H9 (cell line): ENCODE measurements around the gene ACSM3. TPM values are rescaled to one million over a fixed set of nuclear protein-coding genes. Genes with fewer than 3 reads are reported as not detected.

Experiments
- DNase-seq: peaks from one replicate; pipeline ENCODE4 v3.0.0-alpha.2; 2017
- H2AFZ ChIP-seq: one replicate; pipeline ENCODE4 v1.6.1; 2013; ENCODE audit warnings: mild to moderate bottlenecking, low read length, control low read depth, moderate library complexity
- H2AK5ac ChIP-seq: 2 replicates; pipeline ENCODE4 v1.6.1; 2013; ENCODE audit warnings: low read length, control low read depth, mixed read lengths; ENCODE audit not compliant: insufficient read length
- H2BK120ac ChIP-seq: one replicate; pipeline ENCODE4 v1.6.1; 2013; ENCODE audit warnings: low read depth, mild to moderate bottlenecking, low read length, control low read depth, inconsistent platforms; ENCODE audit not compliant: poor library complexity, severe bottlenecking
- H2BK12ac ChIP-seq: 2 replicates; pipeline ENCODE4 v1.6.1; 2013; ENCODE audit warnings: low read length, control low read depth, mixed read lengths, low read depth; ENCODE audit not compliant: insufficient read length
- H2BK15ac ChIP-seq: 2 replicates; pipeline ENCODE4 v1.6.1; 2013; ENCODE audit warnings: low read depth, low read length, control low read depth
- H2BK20ac ChIP-seq: one replicate; pipeline ENCODE4 v1.6.1; 2013; ENCODE audit warnings: low read depth, mild to moderate bottlenecking, low read length, control low read depth, inconsistent platforms; ENCODE audit not compliant: poor library complexity, severe bottlenecking
- H2BK5ac ChIP-seq: 2 replicates; pipeline ENCODE4 v1.6.1; 2013; ENCODE audit warnings: low read length, control low read depth, mixed read lengths; ENCODE audit not compliant: insufficient read length
- H3K14ac ChIP-seq: 2 replicates; pipeline ENCODE4 v1.6.1; 2013; ENCODE audit warnings: low read length, control low read depth; ENCODE audit not compliant: insufficient read depth
- H3K18ac ChIP-seq: 2 replicates; pipeline ENCODE4 v1.6.1; 2013; ENCODE audit warnings: low read depth, mild to moderate bottlenecking, mixed read lengths, low read length, control low read depth; ENCODE audit not compliant: insufficient read length
- H3K23ac ChIP-seq: 2 replicates; pipeline ENCODE4 v1.6.1; 2013; ENCODE audit warnings: low read length, control low read depth, mixed read lengths, low read depth; ENCODE audit not compliant: insufficient read length
- H3K23me2 ChIP-seq: 2 replicates; pipeline ENCODE4 v1.6.1; 2013; ENCODE audit warnings: low read depth, mild to moderate bottlenecking, mixed read lengths, low read length, control low read depth; ENCODE audit not compliant: insufficient read length, poor library complexity, severe bottlenecking
- H3K27ac ChIP-seq: 2 replicates; pipeline ENCODE4 v1.5.1; 2013; ENCODE audit warnings: low read length, control low read depth, mixed read lengths, low read depth; ENCODE audit not compliant: insufficient read length
- H3K27me3 ChIP-seq: 2 replicates; pipeline ENCODE4 v1.6.1; 2013; ENCODE audit warnings: low read length, control low read depth, inconsistent platforms; ENCODE audit not compliant: insufficient read depth
- H3K4ac ChIP-seq: 2 replicates; pipeline ENCODE4 v1.6.1; 2013; ENCODE audit warnings: low read depth, mild to moderate bottlenecking, control low read depth, inconsistent platforms, low read length, moderate library complexity
- H3K4me1 ChIP-seq: 2 replicates; pipeline ENCODE4 v1.6.1; 2013; ENCODE audit warnings: low read length, control low read depth, inconsistent platforms; ENCODE audit not compliant: insufficient read depth
- H3K4me2 ChIP-seq: 2 replicates; pipeline ENCODE4 v1.6.1; 2013; ENCODE audit warnings: low read length, control low read depth, mixed read lengths; ENCODE audit not compliant: insufficient read length, insufficient read depth
- H3K56ac ChIP-seq: 2 replicates; pipeline ENCODE4 v1.6.1; 2013; ENCODE audit warnings: low read depth, mild to moderate bottlenecking, mixed read lengths, low read length, control low read depth; ENCODE audit not compliant: insufficient read length
- H3K79me1 ChIP-seq: 2 replicates; pipeline ENCODE4 v1.6.1; 2013; ENCODE audit warnings: low read depth, mild to moderate bottlenecking, moderate library complexity, low read length, control low read depth, inconsistent platforms; ENCODE audit not compliant: insufficient read depth, poor library complexity, severe bottlenecking
- H3K79me2 ChIP-seq: 2 replicates; pipeline ENCODE4 v1.6.1; 2013; ENCODE audit warnings: low read length, control low read depth, inconsistent platforms; ENCODE audit not compliant: insufficient read depth
- H3K9ac ChIP-seq: 2 replicates; pipeline ENCODE4 v1.6.1; 2013; ENCODE audit warnings: low read length, control low read depth, mixed read lengths; ENCODE audit not compliant: insufficient read length; ENCODE audit errors: extremely low read depth
- H3K9me3 ChIP-seq: one replicate; pipeline ENCODE4 v1.6.1; 2013; ENCODE audit warnings: low read depth, low read length, inconsistent platforms; ENCODE audit not compliant: control insufficient read depth
- H3T11ph ChIP-seq: one replicate; pipeline ENCODE4 v1.6.1; 2013; ENCODE audit warnings: mild to moderate bottlenecking, low read length, control low read depth, inconsistent platforms
- H4K20me1 ChIP-seq: one replicate; pipeline ENCODE4 v1.6.1; 2013; ENCODE audit not compliant: control insufficient read depth, insufficient read length, insufficient read depth
- H4K5ac ChIP-seq: 2 replicates; pipeline ENCODE4 v1.6.1; 2013; ENCODE audit warnings: low read depth, mild to moderate bottlenecking, mixed read lengths, low read length, control low read depth; ENCODE audit not compliant: insufficient read length
- H4K8ac ChIP-seq: replicated peaks from 2 replicates; pipeline ENCODE4 v1.6.1; 2013; ENCODE audit warnings: low read length, control low read depth, mixed read lengths, low read depth; ENCODE audit not compliant: insufficient read length
- H4K91ac ChIP-seq: 2 replicates; pipeline ENCODE4 v1.6.1; 2013; ENCODE audit warnings: low read depth, mild to moderate bottlenecking, moderate library complexity, mixed read lengths, low read length, control low read depth; ENCODE audit not compliant: insufficient read length
- H3K27ac Mint-ChIP-seq, 3 experiments: 2 replicates in 2 of 3; 3 replicates in 1 of 3; pipeline ENCODE4 v1.8.0; 2020 to 2021; ENCODE audit warnings: mixed read lengths in 3 of 3, mild to moderate bottlenecking in 1 of 3, moderate library complexity in 1 of 3
- H3K27me3 Mint-ChIP-seq: 2 replicates; pipeline ENCODE4 v1.8.0; 2021; ENCODE audit warnings: low read depth, mild to moderate bottlenecking, moderate library complexity, mixed read lengths
- H3K36me3 Mint-ChIP-seq, 3 experiments: 2 replicates in 2 of 3; 3 replicates in 1 of 3; pipeline ENCODE4 v1.8.0; 2020 to 2021; ENCODE audit warnings: low read depth in 3 of 3, mixed read lengths in 3 of 3; ENCODE audit not compliant: insufficient read depth in 1 of 3
- H3K4me1 Mint-ChIP-seq, 2 experiments: 2 replicates each; pipeline ENCODE4 v1.8.0; 2020; ENCODE audit warnings: mixed read lengths in 2 of 2
- H3K4me3 Mint-ChIP-seq, 2 experiments: 2 replicates in 1 of 2; 3 replicates in 1 of 2; pipeline ENCODE4 v1.8.0; 2020 to 2021; ENCODE audit warnings: mild to moderate bottlenecking in 2 of 2, mixed read lengths in 2 of 2, moderate library complexity in 1 of 2
- H3K9me3 Mint-ChIP-seq, 2 experiments: 2 replicates in 1 of 2; 3 replicates in 1 of 2; pipeline ENCODE4 v1.8.0; 2020; ENCODE audit warnings: mild to moderate bottlenecking in 2 of 2, mixed read lengths in 2 of 2, moderate library complexity in 1 of 2
- CTCF ChIP-seq: fragments of 200-600 bp; sonication (generic); conservative IDR thresholded peaks from 3 replicates; pipeline ENCODE4 v1.8.0; 2021; ENCODE audit warnings: antibody characterized with exemption, mild to moderate bottlenecking
- WGBS: extraction: QIAGEN DNeasy Blood & Tissue Kit; methylation state at CpG from one replicate; pipeline ENCODE4 v1.1.7; 2013; ENCODE audit warnings: missing lambda C conversion rate, low lambda C conversion rate, mixed read lengths; ENCODE audit not compliant: insufficient read length; ENCODE audit errors: extremely low coverage; 5-methylcytosine and 5-hydroxymethylcytosine counted together
- total RNA-seq: library from RNA; stranded (reverse); gene quantifications from 2 replicates; pipeline ENCODE4 v1.2.1, GENCODE V29; 2021

Gene ACSM3
- total RNA-seq, 1 experiment from 2014 or later = 3.1 TPM

- Histone ChIP-seq H3K27ac (no peak overlapping the region), H2BK120ac (no peak overlapping the region), H3K79me1 (no peaks in the 10 kb centered on the region), H3K9ac (no peak overlapping the region), H2BK12ac (no peak overlapping the region), H3K56ac (no peak overlapping the region), H2BK5ac (no peak overlapping the region), H3K14ac (no peak overlapping the region), H3K4ac (no peak overlapping the region), H2BK20ac (no peak overlapping the region), H3K27me3 (no peaks in the 10 kb centered on the region), H2BK15ac (no peak overlapping the region), H4K20me1 (no peaks in the 10 kb centered on the region), H2AK5ac (no peak overlapping the region), H3K4me2 (no peak overlapping the region), H3T11ph (no peak overlapping the region), H3K23ac (no peak overlapping the region), H4K5ac (no peak overlapping the region), H4K91ac (no peak overlapping the region), H2AFZ (no peak overlapping the region), H4K8ac (no peak overlapping the region), H3K18ac (no peak overlapping the region), H3K79me2 (no peaks in the 10 kb centered on the region), H3K23me2 (no peaks in the 10 kb centered on the region), H3K9me3 (no peaks in the 10 kb centered on the region), H3K4me1 (no peaks in the 10 kb centered on the region)
- no peak for TF ChIP-seq CTCF
- Mint-ChIP-seq H3K36me3 (no peaks in the 10 kb centered on the region; a peak in 1 of 7 replicates), H3K27me3 (no peaks in the 10 kb centered on the region), H3K9me3 (no peaks in the 10 kb centered on the region), H3K27ac (no peak overlapping the region), H3K4me3 (no peak overlapping the region), H3K4me1 (peaks cover 11 to 17% of the 10 kb centered on the region in 2 experiments)
- no CpG with 5 or more reads among the region's 5 CpGs for WGBS
- no peak for DNase-seq
Observed at GRCh38 chr16:20791923-20792612, 28.3 kb downstream of the ACSM3 start.
